ENCODE data around the gene LTB4R.

Gene LTB4R

DNA sequence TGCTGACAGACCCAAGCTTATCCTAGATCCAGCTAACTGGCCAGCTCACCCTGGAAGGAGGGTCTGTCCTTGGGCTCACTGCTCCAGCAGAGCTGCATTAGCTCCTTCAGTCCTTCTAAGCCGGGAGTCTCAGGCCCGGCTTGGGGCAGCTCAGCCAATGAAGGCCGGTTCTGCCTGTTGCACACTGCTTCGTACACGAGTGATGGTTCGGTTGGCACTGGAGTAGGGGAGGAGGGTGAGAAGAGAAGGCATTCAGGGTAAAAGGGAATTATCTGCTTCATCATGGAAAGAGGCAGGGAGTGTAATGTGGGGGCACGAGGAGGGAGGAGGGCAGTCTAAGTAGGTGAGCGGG lies 26.5 kb downstream of the LTB4R start:
- H2AFZ ChIP-seq = no peak overlapping the region
- H3K27ac ChIP-seq = no peak overlapping the region
- H3K9ac ChIP-seq = no peak overlapping the region
- H3K27me3 ChIP-seq (ENCODE audit: control insufficient read depth, insufficient read depth, low read length) = no peaks in the 10 kb centered on the region
- no peaks in the 10 kb centered on the region for H3K36me3 ChIP-seq (ENCODE audit: control insufficient read depth, insufficient read depth, low read length)
- TF ChIP-seq, protein P1, sequence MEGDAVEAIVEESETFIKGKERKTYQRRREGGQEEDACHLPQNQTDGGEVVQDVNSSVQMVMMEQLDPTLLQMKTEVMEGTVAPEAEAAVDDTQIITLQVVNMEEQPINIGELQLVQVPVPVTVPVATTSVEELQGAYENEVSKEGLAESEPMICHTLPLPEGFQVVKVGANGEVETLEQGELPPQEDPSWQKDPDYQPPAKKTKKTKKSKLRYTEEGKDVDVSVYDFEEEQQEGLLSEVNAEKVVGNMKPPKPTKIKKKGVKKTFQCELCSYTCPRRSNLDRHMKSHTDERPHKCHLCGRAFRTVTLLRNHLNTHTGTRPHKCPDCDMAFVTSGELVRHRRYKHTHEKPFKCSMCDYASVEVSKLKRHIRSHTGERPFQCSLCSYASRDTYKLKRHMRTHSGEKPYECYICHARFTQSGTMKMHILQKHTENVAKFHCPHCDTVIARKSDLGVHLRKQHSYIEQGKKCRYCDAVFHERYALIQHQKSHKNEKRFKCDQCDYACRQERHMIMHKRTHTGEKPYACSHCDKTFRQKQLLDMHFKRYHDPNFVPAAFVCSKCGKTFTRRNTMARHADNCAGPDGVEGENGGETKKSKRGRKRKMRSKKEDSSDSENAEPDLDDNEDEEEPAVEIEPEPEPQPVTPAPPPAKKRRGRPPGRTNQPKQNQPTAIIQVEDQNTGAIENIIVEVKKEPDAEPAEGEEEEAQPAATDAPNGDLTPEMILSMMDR (IDR thresholded peaks at IDR 0.05) = no peak
- no peak overlapping the region for H3K4me3 ChIP-seq (ENCODE audit: low read depth, low read length)
- H3K9me3 ChIP-seq (ENCODE audit: control insufficient read depth, low read length) = no peaks in the 10 kb centered on the region
- H3K79me2 ChIP-seq = no peaks in the 10 kb centered on the region
- H3K4me1 ChIP-seq = peaks cover 3% of the 10 kb centered on the region
- no peak overlapping the region for H3K4me2 ChIP-seq (ENCODE audit: low read length)

DNA sequence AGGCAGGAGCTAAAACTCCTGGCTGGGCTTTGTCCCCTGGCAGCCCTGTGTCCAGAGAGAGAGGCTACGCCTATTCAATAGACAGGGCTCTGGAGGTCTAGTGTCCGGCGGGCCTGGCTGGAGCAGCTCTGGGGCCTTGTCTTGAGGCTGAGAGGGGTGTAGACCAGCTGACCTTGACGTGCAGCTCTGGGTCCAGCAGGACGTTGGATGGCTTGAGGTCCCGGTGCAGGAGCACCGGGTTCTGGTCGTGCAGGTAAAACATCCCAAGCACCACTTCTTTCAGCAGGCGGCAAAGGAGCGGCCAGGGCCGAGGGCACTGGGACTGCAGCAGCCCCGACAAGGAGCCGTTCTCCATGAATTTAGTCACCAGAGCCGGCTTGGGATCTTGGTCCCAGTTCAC lies 27.5 kb downstream of the LTB4R start:
- H3K27me3 ChIP-seq (ENCODE audit: control insufficient read depth, insufficient read depth, low read length) = no peaks in the 10 kb centered on the region
- no peak overlapping the region for H3K4me3 ChIP-seq (ENCODE audit: low read depth, low read length)
- peaks cover 3% of the 10 kb centered on the region for H3K4me1 ChIP-seq
- H3K9ac ChIP-seq = no peak overlapping the region
- no peaks in the 10 kb centered on the region for H3K36me3 ChIP-seq (ENCODE audit: control insufficient read depth, insufficient read depth, low read length)
- H2AFZ ChIP-seq = no peak overlapping the region
- no peak overlapping the region for H3K27ac ChIP-seq
- H3K9me3 ChIP-seq (ENCODE audit: control insufficient read depth, low read length) = no peaks in the 10 kb centered on the region
- H3K79me2 ChIP-seq = no peaks in the 10 kb centered on the region
- TF ChIP-seq, protein P1 (IDR thresholded peaks at IDR 0.05) = no peak
- peak overlapping the region; percentile 42 for H3K4me2 ChIP-seq (ENCODE audit: low read length)

DNA sequence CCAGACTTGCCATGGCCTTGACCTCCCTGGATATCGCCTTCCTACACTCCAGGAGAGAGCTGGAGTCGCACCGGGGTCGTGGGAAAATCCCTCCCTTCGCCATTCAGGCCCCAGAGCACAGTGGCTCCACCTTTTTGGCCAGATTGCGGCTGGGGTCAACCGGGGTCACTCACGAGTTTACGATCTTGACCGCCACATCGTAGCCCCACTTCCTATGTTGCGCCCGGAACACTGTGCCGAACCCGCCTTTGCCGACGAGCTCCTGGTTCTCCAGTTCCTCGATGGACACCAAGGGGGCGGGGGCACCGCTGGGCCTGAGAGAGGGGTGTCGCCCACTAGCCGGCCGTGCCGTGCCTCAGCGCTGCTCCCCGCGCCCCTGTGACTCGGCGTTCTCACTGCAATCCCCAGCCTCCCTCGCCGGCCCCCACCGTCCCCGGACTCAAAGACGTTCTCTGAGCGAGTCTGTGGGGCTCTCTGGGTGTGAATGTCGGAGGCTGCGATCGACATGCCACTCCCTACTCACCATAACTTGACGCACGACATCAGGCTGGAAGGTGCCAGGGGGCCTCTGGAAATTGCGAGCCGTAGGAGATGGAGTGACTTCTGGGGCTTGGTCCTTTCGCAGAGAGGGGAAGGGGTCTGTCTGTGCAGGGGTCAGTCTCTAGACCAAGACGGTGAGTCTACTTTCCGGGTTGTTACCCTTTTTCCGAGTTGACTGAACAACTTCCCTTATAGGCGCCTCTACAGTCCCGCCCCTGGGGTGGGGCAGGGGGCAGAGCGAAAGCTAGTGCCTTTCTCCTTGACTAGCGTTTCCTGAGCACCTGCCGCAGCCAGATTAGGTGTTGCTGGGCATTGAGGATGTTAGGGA lies 28.2 kb downstream of the LTB4R start, which contains the start of gene RIPK3:
TSS of gene RIPK3 (minus strand) at position 708 of the 868 bp plus-strand sequence. CDS start at position 543, 165 bp downstream.
- peak within 1 kb of the TSS; percentile 70 for H2AFZ ChIP-seq
- peak within 1 kb of the TSS; percentile 13 for H3K4me3 ChIP-seq (ENCODE audit: low read depth, low read length)
- no peaks in the 10 kb centered on the region for H3K36me3 ChIP-seq (ENCODE audit: control insufficient read depth, insufficient read depth, low read length)
- H3K9ac ChIP-seq = no peak within 1 kb of the TSS
- H3K4me1 ChIP-seq = peaks cover 2% of the 10 kb centered on the region
- TF ChIP-seq, protein P1 (IDR thresholded peaks at IDR 0.05) = no peak
- peak within 1 kb of the TSS; percentile 7 for H3K27ac ChIP-seq
- H3K9me3 ChIP-seq (ENCODE audit: control insufficient read depth, low read length) = no peaks in the 10 kb centered on the region
- H3K27me3 ChIP-seq (ENCODE audit: control insufficient read depth, insufficient read depth, low read length) = no peaks in the 10 kb centered on the region
- H3K79me2 ChIP-seq = no peaks in the 10 kb centered on the region
- H3K4me2 ChIP-seq (ENCODE audit: low read length) = peak within 1 kb of the TSS; percentile 42

DNA sequence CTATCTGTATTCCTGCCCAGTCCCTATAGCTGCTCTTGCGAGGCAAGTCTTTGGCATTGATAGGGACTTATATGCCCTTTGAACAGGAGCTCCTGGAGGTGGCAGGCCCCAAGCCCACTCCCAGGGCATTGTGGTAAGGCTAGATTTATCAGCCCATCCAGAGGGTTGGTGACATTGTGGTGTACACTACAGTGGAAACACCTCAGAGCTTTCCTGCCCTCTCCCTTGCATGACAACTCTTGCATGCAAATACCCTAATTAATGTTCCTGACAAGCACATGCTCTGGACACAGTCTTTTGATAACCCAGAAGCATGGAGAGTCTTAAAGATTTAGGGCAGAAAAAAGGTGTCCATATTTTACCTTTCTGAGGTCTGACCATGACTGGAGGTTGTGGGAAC lies 29.3 kb downstream of the LTB4R start:
- Histone ChIP-seq H3K9me3 (ENCODE audit: control insufficient read depth, low read length) (no peaks in the 10 kb centered on the region), H2AFZ (no peak overlapping the region), H3K27ac (no peak overlapping the region), H3K9ac (no peak overlapping the region), H3K4me2 (ENCODE audit: low read length) (no peak overlapping the region), H3K27me3 (ENCODE audit: control insufficient read depth, insufficient read depth, low read length) (no peaks in the 10 kb centered on the region), H3K79me2 (no peaks in the 10 kb centered on the region), H3K4me1 (no peaks in the 10 kb centered on the region), H3K36me3 (ENCODE audit: control insufficient read depth, insufficient read depth, low read length) (no peaks in the 10 kb centered on the region), H3K4me3 (ENCODE audit: low read depth, low read length) (no peak overlapping the region)
- TF ChIP-seq, protein P1 (IDR thresholded peaks at IDR 0.05) = no peak

DNA sequence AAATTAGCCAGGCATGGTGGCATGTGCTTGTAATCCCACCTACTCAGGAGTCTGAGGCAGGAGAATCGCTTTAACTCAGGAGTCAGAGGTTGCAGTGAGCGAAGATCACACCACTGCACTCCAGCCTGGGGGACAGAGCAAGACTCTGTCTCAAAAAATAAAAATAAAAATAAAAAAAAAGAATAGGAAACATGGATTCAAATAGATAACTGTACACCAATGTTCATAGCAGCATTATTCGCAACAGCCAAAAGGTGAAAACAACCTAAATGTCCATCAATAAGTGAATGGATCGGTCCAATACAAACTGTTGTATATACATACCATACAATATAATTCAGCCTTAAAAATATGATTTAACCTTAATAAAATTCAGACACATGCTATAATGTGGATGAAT lies 31.6 kb downstream of the LTB4R start:
- Histone ChIP-seq H3K4me3 (ENCODE audit: low read depth, low read length) (no peak overlapping the region), H3K9me3 (ENCODE audit: control insufficient read depth, low read length) (no peaks in the 10 kb centered on the region), H3K4me1 (no peaks in the 10 kb centered on the region), H2AFZ (no peak overlapping the region), H3K79me2 (no peaks in the 10 kb centered on the region), H3K9ac (no peak overlapping the region), H3K36me3 (ENCODE audit: control insufficient read depth, insufficient read depth, low read length) (no peaks in the 10 kb centered on the region), H3K4me2 (ENCODE audit: low read length) (no peak overlapping the region), H3K27me3 (ENCODE audit: control insufficient read depth, insufficient read depth, low read length) (no peaks in the 10 kb centered on the region), H3K27ac (no peak overlapping the region)
- TF ChIP-seq, protein P1 (IDR thresholded peaks at IDR 0.05) = no peak

Data from parathyroid adenoma (tissue), 2 donors.